NB4 (cell line): ENCODE results near the gene CDH2.

Source experiments
- DNase-seq: peaks from one replicate; pipeline ENCODE4 v3.0.0; 2010; ENCODE audit warnings: low read depth
- H3K4me3 ChIP-seq: one replicate; pipeline ENCODE4 v1.5.1; 2011; ENCODE audit warnings: mild to moderate bottlenecking, low read depth, low read length, moderate library complexity
- MYC ChIP-seq: IDR thresholded peaks from 2 replicates; pipeline ENCODE4 v1.6.1; 2011; ENCODE audit warnings: low read depth, low read length
- POLR2A ChIP-seq: IDR thresholded peaks from 2 replicates; pipeline ENCODE4 v1.6.1; 2011; ENCODE audit warnings: mild to moderate bottlenecking; ENCODE audit not compliant: insufficient read length; ENCODE audit errors: extremely low read depth
- TF ChIP-seq, protein P1 (sequence below): IDR thresholded peaks from one replicate; pipeline ENCODE4 v1.5.1; 2012; ENCODE audit warnings: low read depth, low read length
- TF ChIP-seq, protein P2 (sequence below): IDR thresholded peaks from 2 replicates; pipeline ENCODE4 v1.6.1; 2011; ENCODE audit warnings: low read depth, low read length

Gene CDH2

DNA sequence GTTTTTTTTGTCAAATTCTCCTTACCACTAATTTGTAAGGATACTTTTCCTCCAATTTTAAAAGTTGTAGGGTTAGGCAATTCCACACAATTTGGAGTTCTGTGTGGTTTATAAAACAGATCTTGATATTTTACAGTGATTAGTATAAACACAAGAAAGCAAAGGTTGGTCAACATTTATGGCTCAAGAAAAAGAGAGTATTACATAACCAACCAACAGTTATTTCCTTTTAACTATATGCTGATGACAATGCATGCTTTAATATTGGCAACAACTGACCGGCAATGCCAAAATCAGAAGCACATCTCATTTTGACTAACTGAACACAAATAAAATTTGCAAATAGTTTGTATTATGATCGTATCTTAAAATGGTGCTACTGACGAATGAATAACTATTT lies 137.2 kb downstream of the CDH2 start:
- H3K4me3 ChIP-seq: no peak overlapping the region
- TF ChIP-seq MYC (no peak), POLR2A (no peak)
- TF ChIP-seq, protein P1, sequence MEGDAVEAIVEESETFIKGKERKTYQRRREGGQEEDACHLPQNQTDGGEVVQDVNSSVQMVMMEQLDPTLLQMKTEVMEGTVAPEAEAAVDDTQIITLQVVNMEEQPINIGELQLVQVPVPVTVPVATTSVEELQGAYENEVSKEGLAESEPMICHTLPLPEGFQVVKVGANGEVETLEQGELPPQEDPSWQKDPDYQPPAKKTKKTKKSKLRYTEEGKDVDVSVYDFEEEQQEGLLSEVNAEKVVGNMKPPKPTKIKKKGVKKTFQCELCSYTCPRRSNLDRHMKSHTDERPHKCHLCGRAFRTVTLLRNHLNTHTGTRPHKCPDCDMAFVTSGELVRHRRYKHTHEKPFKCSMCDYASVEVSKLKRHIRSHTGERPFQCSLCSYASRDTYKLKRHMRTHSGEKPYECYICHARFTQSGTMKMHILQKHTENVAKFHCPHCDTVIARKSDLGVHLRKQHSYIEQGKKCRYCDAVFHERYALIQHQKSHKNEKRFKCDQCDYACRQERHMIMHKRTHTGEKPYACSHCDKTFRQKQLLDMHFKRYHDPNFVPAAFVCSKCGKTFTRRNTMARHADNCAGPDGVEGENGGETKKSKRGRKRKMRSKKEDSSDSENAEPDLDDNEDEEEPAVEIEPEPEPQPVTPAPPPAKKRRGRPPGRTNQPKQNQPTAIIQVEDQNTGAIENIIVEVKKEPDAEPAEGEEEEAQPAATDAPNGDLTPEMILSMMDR: no peak
- TF ChIP-seq, protein P2, sequence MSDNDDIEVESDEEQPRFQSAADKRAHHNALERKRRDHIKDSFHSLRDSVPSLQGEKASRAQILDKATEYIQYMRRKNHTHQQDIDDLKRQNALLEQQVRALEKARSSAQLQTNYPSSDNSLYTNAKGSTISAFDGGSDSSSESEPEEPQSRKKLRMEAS: no peak
- no peak for DNase-seq

DNA sequence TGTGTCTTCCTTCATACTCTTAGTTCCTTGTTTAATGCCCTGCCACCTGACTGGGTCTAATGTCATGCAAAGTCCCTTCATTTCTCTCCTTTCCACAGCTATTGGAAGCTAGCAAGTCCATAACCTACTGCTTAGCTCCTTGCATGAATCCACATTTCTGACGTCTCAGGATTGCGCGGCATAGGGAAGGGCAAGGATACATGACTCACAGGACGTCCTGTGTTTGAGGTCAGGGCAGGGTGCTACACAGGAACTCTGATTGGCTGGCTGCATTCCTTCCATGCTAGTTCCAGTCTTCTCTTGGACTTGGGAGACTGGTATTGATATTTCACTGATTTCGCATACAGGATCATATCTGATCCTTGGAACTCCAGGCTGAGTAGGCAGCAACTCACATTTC lies 137.9 kb downstream of the CDH2 start:
- DNase-seq: no peak
- H3K4me3 ChIP-seq: no peak overlapping the region
- TF ChIP-seq, protein P1: no peak
- TF ChIP-seq POLR2A: no peak

DNA sequence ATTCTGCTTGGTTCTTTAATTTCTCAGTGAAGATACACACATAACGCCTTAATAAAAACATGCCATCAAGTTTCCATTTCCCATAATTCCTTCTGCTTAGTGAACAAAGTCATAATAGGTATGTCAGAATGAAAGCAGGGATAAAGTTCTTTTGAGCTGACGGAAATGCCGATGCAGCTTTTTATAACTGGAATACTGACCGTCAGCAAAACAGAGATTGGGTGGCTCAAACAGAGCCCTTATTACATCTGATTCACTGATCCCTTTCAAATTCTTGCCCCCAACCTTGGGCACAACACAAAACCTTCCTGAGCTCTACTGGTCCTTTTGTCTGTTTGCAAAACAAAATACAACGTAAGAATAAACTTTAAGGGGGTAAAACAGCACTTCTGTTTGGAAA lies 140.4 kb downstream of the CDH2 start:
- no peak for DNase-seq
- TF ChIP-seq POLR2A (no peak), MYC (no peak)
- TF ChIP-seq, protein P1: no peak
- TF ChIP-seq, protein P2: no peak
- no peak overlapping the region for H3K4me3 ChIP-seq

DNA sequence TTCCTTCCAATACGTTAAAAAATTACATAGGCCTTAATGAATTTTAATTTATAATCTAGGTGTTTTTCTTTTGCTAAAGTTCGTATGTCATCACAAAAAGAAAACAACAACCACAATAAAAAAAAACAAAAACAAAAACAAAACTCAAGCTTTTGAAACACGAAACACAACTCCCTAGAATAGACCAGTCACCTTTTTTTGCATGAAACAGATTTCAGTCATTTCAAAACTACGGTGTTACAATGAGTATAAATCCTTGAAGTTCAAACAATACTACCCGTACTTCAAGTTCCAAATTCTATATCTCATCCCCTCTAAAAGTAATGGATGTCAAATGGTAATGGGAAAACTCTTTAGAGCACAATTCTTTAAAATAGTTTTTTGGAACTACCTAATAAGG lies 142.4 kb downstream of the CDH2 start:
- no peak for DNase-seq
- TF ChIP-seq POLR2A: no peak
- no peak for TF ChIP-seq MYC
- TF ChIP-seq, protein P1: no peak
- TF ChIP-seq, protein P2: no peak
- H3K4me3 ChIP-seq: no peak overlapping the region

DNA sequence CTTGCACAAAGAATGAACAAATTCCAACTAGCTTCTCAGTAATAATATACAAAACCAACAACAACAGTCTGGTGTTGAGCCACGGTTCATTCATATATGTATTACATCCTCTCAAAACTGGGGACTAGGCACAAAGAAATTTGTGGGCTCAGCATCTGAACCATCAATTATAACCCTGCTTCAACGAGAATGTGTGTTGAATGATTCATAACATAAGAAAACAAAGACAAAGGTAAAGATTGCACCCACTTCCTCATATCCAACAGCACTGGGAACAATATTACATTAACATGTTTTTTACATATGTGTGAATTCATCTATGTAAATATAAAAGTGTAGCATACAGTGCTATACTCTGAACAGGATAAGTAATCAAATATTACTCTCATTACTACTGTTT lies 144.8 kb downstream of the CDH2 start:
- H3K4me3 ChIP-seq: no peak overlapping the region
- DNase-seq: no peak
- no peak for TF ChIP-seq MYC
- TF ChIP-seq POLR2A: no peak
- TF ChIP-seq, protein P1: no peak
- TF ChIP-seq, protein P2: no peak

DNA sequence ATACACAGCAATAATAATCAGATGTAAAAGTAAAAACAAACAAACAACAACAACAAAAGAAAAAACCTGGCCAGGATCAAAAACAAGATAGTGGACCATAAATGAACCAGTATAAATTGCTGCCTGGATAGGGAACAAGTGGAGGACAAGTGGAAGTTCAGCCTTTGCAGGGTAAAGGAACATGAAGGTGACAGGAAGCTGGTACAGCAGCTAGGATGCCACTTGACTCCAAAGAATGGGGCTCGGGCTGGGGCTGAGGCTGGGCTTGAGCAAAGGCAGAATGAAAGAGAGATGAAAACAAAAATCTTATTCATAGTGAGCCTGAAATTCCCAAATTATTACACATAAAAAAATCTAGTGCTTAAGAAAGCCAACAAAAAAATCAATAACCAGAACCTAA lies 146.5 kb downstream of the CDH2 start:
- no peak for DNase-seq
- TF ChIP-seq, protein P1: no peak
- TF ChIP-seq, protein P2: no peak
- no peak for TF ChIP-seq MYC
- no peak for TF ChIP-seq POLR2A
- no peak overlapping the region for H3K4me3 ChIP-seq
